GM19240 (cell line): ENCODE results near the gene TOM1L2.

Source experiments
- DNase-seq: peaks from one replicate; pipeline ENCODE4 v3.0.0; 2011; ENCODE audit warnings: low spot score; ENCODE audit not compliant: insufficient read length

TOM1L2 gene

GRCh38 chr17:17900615-17901520 is 71.3 kb downstream of the TOM1L2 start:
- no peak for DNase-seq

DNA sequence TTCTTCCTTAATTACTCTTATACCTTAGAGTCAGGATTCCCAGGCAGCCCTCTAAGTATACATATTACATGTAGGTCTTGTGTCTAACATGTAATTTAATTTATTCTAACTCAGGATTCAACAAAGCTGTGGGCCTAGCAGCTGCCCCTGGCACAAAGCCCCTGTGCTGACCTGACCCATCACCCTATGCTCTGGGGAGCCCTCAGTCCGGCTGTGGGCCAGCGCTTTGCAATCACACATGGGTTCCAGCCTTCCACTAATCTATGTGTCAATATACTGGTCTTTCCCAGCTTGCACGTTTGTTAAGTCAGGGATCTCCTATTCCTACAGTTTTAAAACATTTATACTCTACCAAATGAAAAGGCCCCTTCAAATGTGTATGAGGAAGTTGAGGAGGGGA is 72.7 kb downstream of the TOM1L2 start:
- no peak for DNase-seq

DNA sequence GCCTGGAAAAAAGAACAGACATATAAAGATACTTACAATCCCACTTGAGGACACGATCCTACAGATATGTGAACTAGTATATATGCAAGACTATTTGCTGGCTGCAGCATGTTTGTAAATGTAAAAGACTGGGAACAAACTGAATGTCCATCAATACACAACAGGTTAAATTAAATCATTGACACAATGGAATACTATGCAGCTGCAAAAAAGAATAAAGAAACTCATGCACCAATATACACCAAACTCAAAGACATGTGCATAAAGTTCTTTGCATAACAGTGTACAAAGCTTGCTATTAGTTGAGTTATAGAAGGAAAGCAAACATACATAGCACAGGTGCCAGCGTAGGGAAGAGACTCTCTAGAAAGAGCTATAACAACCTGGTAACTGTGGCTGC is 73.5 kb downstream of the TOM1L2 start:
- DNase-seq, result no peak

DNA sequence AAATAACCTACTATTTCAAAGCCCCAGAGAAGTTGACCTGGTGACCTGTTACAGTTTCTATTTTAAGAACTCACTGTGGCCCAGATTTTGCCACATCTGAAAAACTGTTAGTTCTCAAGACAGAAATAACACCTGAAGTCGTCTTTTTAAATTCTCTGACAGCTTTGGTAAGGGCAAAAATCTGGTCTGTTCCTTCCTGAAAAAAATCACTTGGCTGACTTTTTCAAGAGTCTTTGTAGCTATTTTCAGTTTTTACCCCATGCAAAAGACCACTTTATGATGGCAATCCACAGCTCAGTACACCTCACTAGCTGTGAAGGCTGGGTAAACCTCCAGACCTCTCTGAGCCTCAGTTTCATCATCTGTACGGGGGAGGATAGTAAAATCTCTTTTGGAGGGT is 74.8 kb downstream of the TOM1L2 start:
- peak; percentile 35 for DNase-seq

- no peak for DNase-seq
Measured at GRCh38 chr17:17896746-17897145, 75.5 kb downstream of the TOM1L2 start.

- no peak for DNase-seq
Measured at GRCh38 chr17:17893801-17894644, 78.2 kb downstream of the TOM1L2 start.

DNA sequence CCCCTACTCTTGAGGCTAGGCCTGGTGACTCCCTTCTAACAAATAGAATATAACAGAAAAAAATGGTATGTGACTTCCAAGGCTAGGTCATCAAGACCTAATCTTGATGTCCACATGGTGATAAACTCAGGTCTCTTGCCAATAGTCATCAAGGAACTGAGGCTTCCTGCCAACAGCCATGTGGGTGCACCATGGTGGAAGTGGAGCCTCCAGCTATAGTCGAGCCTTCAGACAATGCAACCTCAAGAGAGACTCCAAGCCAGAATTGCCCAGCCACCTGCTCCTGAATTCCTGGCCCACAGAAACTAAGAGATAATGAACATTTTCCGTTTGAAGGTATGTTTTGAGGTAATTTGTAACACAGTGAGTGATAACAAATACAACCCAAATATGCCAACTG is 79.5 kb downstream of the TOM1L2 start:
- no peak for DNase-seq

DNA sequence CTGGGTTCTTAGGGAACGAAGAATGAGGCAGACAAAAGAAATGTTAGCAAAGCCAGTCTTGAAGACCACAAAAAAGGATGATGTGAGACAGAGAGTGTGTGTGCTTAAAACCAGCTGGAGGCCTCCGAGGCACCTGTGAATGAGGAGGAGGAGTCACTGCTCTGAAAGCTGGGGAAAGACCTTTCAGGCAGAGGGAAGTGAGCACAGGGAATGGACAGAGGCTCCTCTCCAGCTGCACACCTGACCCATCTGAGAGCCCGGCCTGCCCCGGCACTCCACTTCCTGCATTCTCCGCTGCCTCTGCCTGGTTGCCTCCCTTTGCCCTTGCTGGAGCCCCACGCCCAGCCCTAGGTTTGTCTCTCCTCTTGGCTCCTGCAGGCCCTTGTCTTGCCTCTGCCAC is 80.2 kb downstream of the TOM1L2 start:
- DNase-seq, result no peak

GRCh38 chr17:17890773-17891759 is 81.1 kb downstream of the TOM1L2 start:
- DNase-seq, result peak; percentile 57

- DNase-seq, result no peak
Measured at GRCh38 chr17:17889922-17890321, 82.3 kb downstream of the TOM1L2 start.

DNA sequence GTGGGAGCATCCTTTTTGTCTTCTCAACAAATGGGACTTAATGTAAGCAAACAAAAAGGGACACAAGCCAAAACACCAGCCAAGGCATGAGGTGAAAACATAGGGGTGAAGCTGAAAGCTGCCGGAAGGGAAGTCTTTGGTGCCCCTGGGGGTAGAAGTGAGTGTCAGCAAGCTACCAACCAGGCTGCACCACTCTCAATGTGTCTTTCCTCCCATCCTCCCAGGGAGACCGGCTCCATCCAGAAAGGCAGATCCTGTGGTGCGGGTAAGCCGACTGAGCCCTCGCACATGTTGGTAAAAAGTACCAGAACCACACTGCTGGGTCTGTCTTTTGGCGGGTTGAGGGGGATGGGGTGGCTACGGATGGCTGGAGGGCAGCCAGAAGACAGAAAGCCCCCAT is 83.4 kb downstream of the TOM1L2 start:
- no peak for DNase-seq

- no peak for DNase-seq
Measured at GRCh38 chr17:17888371-17888770, 83.8 kb downstream of the TOM1L2 start.

DNA sequence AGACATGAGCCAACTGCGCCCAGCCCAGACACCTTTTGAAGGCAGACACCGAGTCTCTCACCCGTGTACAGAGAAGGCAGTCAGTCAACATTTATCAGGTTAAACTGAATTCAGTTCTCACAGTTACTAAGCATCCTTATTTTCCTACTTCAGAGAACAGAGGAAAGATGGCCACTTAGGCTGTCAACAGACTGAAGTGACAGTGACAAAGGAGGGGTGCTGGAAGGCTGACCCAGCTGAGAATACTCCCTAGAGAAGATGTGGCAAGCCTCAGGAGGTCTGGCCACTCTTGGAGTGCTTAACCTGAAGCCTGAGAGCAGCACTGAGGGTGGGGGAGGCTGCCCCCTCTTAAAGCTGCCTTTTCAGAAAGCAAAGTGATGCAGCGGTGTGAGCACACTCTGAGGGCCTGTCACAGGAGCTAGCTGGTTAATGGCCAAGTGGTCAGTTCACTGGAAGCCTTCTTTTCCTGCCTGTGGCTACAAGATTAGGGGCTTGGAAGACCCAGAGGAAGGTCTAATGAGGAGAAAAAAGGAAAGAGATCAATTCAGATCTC is 84.4 kb downstream of the TOM1L2 start:
- DNase-seq, result no peak

DNA sequence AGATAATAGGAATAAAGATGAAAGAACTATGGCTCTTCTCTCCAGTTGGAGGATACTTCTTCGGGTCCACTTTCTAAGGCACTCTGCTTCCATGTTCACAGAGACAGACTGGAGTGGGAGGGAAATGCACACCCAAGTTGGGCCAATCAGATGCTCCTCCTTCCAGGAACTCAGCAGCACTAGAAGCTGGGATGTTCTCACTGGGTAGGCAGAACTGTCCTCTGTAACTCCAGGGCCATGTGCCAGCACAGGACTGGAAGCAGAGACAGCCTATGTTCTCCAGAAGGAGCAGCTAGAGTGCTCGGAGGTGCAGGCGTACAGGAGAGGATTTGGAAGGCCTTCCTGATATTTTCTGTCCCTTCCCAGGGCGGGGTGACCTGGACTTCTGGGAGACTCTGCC is 85.5 kb downstream of the TOM1L2 start:
- no peak for DNase-seq

GRCh38 chr17:17886226-17886625 is 86.0 kb downstream of the TOM1L2 start:
- no peak for DNase-seq

DNA sequence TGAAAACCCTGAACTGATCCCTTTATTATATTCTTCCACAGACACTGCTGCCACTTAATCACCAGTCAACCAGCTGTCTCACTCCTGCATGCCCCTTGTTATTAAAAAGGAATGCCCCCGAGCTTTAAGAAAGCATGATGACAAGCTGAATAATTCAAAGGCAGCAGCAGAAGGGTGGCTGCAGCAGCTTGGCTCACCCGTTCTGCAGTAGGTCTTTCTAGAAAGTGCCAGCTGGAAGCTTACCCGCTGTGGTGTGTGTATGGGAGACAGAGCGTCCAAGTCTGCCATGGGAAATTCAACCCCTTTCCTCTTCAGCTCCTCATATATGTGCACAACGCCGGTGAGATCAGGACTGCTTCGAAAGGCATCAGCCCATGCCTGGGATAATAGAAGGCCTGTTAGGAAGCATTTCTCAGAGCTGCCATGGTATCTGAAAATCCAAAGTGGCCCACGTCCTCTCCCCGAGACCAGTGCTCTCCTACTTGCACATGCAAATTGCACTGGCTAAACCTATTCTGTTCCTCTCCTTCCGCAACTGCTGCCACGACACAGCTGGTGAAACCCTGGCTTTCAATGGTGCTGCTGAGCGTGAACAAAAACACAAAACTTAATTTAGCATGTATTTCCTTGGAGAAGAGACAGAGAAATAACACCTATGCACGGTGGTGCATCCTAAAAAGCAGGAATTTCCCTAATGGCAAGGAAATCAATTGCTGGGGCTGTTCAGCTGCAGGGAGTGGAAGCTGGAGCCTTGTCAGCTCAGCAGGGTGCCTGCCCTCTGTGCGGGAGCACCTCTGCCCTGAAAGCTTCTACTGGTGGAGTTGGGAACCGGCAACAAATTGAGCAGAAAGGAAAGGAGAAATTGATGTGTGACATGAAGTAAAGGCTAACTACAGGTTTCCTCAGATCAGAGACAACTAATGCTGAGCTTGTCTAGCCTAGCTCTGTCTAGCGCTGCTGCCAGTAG is 87.5 kb downstream of the TOM1L2 start:
- DNase-seq, result no peak

DNA sequence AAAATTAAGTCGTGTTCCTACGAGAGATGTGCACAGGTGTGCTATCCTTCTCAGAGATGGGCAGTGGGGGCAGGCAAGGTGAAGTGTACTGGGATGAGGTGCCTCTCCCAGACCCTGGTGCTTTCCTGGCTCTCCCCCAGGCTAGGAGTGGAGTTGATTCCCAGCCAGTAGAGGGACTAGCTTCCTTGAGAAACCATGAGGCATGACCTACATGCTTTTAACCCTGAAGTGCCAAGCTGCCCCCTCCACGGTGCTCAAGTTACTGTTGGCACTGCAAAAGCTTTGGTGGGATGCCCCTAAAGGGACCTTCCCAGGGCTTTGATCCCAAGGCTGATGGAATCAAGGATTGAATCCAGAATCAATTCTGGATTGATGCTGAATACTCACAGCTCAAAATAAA is 88.4 kb downstream of the TOM1L2 start:
- DNase-seq, result no peak

DNA sequence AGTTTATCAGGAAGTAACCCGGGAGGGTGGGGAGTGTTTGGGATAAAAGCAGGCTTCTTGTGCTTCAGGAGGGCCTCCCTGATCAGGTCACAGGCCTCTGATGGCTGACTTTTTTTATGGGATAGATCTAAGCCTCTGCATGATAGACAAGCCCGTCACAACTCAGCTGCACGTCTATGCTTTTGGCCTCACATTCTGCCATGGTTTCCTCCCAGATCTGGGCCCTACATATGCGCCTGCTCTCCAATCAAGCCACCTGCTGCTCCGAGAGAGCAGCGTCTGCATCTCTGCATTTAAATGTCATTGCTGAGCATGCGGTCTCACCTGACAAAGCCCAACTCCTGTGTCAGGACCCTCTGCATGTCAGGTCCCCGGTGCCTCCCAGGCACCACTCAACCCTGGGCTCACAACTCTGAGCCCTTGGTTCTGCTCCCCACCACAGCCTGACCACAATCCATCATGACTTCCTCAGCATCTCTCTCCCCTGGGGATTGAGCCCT is 90.1 kb downstream of the TOM1L2 start:
- DNase-seq, result no peak

- DNase-seq, result no peak
Measured at GRCh38 chr17:17880577-17881196, 91.5 kb downstream of the TOM1L2 start.
